Measurements from ENCODE around the gene XRN2.
"Not testable (repeated sequence)": the region's sequence is repeated elsewhere in the genome, so short reads cannot be mapped to it uniquely, and the experiment has no call there.

XRN2 gene

DNA sequence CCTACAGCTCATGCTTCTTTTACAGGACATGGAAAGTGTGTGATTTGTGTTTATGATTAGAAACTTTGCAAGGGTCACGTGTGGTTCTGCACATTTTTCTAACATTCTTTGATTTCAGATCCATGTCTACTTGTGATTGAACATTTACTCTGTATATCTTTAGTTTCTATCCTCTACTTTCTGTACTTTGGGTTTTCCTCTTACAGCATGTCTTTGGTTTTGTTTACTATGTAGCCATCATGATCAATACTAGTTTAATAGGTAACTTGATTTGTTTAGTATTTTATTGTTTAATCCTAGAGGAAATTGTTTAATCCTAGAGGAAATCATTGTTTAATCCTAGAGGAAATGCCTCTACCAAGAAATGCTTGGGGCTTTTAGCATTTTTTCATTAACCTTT, 41.8 kb downstream of the XRN2 start:
- no peak for DNase-seq (ENCODE audit: low read depth in 2 of 2)

DNA sequence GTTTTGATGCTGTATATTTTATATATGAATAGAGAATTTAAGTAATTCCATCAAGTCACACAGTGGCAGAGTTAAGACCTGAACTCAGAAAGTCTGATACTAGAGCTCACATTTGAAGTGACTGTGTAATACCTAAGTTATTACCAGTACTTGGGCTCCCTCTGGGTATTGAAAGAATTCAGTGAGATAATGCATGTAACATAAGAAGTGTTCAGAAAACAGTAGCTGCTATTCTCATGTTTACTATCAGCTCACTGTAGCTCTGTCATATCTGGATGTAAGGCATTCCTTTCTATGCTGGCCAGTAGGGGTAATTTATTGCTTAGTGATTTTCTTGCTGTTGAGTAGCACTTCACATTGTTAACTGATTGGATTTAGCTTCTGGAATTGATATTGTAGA, 49.6 kb downstream of the XRN2 start:
- DNase-seq (ENCODE audit: low read depth in 2 of 2), result no peak

DNA sequence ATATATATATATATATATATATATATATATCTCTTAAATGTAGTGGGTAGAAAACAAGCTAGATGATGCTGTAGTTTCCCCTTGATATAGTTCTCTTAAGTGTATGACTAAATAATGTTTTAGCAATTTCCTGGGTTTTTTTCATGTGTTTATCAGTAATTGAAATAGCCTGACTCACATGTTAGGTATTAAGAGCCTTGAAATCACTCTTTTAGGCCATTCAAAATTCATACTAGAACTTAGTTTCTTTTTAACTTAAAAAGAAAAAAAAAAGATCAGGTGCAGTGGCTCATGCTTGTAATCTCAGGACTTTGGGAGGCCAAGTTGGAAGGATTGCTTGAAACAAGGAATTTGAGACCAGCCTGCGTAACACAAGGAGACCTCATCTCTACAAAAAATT, 50.1 kb downstream of the XRN2 start:
- DNase-seq (ENCODE audit: low read depth in 2 of 2), result no peak

DNA sequence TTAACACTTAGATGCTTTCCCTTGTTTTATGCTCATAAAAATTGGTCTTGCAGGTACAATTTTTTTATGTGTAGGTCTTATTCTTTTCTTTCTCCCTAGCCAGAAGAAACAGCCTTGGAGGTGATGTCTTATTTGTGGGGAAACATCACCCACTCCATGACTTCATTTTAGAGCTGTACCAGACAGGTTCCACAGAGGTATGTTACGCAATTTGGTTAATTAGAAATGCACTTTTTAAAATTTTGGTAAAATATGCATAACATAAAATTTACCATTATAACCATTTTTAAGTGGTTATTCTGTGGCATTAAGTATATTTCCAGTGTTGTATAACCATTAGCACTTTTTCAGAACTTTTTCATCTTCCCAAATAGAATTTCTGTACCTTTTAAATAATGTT, 52.9 kb downstream of the XRN2 start:
- no peak for DNase-seq (ENCODE audit: low read depth in 2 of 2)

DNA sequence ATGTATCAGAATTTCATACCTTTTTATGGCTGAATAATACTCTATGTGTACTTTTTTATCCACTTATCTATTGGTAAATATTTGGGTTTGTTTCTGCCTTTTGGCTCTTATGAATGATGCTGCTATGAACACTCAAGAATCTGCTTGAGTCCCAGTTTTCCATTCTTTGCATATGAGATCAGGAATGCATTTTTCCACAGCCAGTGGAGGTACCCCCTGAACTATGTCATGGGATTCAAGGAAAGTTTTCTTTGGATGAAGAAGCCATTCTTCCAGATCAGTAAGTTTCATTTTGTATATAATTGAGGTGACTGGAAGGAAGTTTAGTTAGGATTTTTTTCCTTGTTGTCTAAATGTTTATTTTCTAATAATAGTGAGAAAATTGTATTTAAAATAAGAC, 53.3 kb downstream of the XRN2 start:
- DNase-seq (ENCODE audit: low read depth in 2 of 2), result no peak

DNA sequence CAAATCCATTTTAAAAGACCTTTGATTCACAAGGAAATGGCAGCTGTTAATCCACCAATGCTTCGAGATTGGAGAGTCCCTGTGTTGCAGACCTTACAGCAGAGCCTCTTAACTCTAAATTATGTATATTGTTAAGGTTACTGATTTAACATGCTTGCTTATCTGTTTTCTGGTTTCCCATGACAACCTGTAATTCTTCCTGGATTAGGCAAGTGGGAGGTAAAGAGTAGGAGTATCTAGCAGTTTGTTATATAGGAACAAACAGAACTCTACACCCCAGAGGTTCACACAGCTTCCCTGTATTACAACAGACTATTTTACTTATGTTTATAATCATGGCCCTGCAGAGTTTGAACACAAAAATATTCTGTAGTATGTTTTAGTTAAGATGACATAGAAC, 54.7 kb downstream of the XRN2 start:
- no peak for DNase-seq (ENCODE audit: low read depth in 2 of 2)

DNA sequence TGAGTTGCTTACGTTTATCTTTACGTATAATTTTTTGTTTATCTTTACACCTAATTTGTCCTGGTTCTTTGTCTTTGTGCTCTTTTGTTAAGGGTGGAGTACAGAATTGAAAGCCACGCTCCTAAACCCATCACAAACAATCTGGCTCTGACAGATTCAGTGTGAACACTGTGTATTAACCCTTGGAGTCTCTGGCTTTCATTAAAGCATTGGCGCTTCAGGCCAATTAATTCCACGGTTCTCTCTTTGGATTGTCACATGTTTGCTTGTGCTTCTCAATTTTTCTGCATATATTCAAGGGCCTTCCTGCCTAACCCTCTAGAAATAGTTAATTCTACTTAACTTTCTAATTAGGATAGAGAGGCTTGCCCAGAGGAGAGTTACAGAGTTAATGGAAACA, 55.6 kb downstream of the XRN2 start:
- no peak for DNase-seq (ENCODE audit: low read depth in 2 of 2)

DNA sequence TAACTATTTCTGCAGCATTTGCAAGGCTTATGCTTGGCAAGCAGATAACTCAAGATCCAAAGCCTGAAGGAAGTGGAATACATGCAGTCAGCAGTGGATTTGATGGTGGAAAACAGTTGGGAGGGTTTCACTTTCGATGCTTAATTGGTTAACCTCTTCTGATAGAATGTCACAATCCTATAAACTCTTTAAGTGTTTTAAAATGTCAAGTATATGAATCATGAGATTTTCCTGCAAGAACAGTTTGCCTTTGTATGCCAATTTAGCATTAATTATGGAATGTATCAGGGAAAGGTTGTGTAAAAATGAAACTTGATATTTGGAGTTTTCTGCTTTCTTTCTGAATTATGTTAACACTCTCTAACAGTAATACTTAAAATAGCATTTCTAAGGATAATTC, 57.6 kb downstream of the XRN2 start:
- no peak for DNase-seq (ENCODE audit: low read depth in 2 of 2)

DNA sequence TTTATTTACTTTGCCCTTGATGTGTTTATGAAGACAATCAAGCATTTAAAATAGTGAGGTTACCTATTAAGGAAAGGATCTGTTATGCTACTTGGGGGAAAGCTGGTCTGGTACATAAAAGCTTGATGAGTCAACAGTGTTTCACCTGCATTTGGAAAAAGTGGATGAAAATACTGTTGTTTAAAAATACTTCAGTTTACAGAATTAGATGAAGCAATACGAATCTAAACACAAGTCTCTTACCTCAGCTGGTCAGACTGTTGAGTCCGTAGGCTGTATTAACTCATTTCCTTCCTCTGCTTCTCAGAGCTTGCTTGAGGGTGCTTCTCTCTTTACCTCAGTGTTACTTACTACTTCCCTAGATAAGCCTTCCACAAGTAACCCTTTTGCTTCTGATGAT, 58.1 kb downstream of the XRN2 start:
- no peak for DNase-seq (ENCODE audit: low read depth in 2 of 2)

DNA sequence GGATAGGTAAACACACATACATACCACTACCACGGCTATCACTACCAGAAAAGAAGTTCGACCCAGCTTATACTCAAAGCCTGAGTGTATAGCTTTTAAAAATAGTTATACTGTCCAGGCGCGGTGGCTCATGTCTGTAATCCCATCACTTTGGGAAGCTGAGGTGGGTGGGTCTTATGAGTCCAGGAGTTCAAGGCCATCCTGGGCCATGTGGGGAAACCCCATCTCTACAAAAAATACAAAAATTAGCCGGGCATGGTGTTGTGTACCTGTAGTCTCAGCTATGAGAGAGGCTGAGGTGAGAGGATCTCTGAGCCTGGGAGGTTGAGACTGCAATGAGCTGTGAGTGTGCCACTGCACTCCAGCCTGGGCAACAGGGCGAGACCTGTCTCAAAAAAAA, 61.3 kb downstream of the XRN2 start:
- DNase-seq (ENCODE audit: low read depth in 2 of 2), result no peak

DNA sequence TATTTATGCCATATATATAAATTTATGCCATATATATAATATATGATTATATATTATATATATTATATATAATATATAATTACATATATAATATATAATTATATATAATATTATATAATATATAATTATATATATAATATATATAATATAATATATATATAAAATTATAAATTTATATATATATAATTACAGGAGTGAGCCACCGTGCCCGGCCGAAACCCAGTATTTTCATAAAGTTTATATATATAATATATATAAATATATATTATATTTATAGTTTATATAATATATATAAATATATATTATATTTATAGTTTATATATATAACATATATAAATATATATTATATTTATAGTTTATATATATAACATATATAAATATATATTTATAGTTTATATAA, 62.6 kb downstream of the XRN2 start:
- DNase-seq (ENCODE audit: low read depth in 2 of 2), result no peak

DNA sequence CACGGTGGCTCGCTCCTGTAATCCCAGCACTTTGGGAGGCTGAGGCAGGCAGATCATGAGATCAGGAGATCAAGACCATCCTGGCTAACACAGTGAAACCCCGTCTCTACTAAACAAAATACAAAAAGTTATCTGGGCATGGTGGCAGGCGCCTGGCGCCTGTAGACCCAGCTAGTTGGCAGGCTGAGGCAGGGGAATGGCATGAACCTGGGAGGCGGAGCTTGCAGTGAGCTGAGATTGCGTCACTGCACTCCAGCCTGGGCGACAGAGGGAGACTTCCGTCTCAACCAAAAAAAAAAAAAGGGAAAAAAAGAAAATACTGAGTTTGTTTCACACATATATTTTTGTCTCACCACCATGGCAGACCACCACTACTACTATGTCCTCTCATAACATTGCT, 63.1 kb downstream of the XRN2 start:
- not testable (repeated sequence) for DNase-seq (ENCODE audit: low read depth in 2 of 2)

DNA sequence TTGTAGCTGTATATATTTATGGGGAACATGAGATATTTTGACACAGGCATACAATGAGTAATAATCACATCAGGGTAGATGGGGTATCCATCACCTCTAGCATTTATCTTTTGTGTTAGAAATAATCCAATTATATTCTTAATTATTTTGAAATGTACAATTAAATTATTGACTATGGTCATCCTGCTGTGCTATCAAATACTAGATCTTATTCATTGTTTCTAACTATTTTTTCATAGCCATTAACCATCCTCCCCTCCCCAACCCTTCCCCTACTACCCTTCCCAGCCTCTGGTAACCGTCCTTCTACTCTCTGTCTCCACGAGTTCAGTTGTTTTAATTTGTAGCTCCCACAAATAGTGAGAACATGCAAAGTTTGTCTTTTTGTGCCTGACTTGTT, 65.7 kb downstream of the XRN2 start:
- DNase-seq (ENCODE audit: low read depth in 2 of 2), result no peak

DNA sequence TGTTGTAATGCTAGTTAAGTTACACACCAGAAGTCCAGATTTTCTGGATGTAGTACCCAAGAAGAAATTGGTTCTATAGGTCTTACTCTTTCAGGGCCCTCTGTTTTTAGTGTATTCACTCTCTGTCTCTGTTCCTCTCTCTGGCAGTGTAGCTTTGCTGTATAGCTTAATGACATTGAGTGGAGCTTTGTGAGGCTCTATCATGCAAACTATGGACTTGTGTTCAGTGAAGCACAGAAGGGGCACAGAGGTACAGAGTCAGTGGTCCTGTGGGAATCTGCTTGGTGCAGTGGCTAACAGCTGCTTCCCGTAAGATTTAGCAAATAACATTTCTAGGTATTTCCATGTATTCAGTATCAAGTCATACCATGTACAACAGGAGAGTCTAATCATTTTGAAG, 68.1 kb downstream of the XRN2 start:
- no peak for DNase-seq (ENCODE audit: low read depth in 2 of 2)

DNA sequence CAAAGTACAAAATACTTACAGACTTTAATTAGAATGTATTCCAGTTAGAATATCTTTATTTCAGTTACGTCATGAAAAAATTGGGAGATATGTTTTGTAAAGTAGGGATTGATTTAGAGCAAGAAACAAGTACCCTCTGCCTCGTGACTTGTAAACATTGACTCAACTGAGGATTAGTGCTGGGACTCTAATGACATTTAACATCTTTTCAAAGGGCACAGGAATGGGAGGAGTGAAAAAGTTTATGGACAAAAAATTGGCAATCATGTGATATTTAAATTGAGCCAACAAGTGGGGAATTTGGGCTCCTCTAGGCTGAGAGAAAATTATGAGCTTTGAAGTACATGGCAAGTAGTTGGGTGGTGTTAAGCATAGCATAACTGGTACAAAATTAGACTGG, 68.9 kb downstream of the XRN2 start:
- no peak for DNase-seq (ENCODE audit: low read depth in 2 of 2)

DNA sequence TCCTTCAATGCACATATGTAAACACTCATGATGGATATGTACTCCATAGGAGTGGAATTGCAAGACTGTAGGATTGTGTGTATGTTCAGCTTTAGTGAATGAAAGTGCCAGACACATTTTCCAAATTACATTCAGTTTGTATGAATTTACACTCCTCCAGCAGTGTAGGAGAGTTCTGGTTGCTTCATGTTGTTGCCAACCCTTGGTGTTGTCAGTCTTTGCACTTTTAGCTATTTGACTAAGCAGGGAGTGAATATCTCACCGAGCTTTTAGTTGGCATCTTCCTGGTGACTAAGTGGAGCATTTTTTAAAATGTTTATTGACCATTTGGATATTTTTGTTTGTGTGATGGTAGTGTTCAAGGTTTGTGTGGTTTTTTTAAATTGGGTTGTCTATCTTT, 70.3 kb downstream of the XRN2 start:
- no peak for DNase-seq (ENCODE audit: low read depth in 2 of 2)

DNA sequence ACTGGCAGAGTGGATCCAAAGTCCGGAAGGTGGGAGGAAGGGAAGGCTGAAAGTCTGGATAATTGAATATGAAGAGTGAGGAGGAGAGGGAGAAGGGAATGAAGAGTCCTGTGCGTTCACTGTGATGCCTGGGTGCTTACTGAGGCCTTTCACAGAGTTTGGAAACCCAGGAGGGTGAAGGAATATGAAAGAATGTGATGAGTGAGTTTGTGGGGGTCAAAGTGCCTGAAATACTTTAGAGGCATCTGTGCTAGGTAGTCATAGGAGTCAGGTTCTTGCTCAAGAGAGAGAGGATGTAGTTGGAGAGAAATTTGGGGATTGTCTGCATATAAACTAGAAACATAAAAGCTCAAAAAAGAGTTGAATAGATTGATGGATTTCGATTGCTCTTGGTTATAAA, 73.5 kb downstream of the XRN2 start:
- no peak for DNase-seq (ENCODE audit: low read depth in 2 of 2)

DNA sequence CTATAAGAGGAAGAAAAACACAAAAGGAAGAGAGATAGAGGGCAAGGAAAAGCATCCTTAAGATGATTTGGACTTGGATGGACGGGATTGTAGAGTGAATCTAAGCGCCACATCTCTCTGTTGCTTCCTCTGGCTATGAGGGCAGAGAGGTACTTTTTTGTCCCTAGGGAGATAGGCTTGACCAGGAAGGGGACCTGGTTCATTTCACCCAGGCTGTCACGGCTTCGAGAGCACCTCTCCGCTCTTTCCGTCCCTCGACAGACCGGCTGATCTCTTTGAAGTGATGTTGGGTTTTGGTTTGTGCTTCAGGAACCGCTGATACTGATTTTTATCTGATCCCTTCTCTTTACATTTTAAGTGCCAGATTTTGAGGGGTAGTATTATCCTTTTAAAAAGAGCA, 74.6 kb downstream of the XRN2 start:
- no peak for DNase-seq (ENCODE audit: low read depth in 2 of 2)

DNA sequence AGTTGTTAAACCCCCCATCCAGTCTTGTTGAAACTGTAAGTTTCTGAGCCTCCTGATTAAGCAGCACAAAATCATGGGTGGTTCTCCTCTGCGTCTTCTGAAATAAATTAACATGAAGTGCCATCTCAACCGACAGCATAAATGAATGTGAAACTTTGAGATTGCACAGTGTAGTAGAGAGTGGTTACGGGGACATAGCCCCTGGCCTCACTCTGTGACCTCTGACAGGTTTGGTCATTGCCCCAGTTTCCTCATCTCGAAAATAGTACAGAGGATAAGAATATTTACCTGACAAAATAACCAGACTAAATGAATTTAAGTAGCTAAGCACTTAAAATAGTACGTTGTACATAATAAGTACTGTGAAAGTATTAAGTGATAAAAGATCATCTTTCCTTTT, 75.1 kb downstream of the XRN2 start:
- DNase-seq (ENCODE audit: low read depth in 2 of 2), result no peak

DNA sequence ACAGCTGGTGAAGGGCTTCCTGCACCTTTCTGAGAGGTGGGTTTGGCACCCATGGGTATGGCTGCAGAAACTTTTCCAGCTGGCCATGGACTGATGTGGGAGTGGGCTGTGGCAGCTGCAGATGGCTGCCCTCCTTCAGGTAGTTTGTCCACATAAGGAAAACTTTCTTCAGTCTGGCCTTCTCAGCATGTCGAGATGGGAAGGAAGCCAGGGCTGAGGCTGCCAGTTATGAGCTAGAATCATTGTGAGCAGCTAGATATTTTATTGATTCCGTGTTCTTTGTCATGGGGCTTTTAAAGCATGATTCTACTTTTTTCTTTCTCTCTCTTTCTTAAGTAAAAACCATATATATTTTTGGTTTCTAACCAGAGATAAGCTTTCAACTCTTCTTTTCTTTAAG, 77.6 kb downstream of the XRN2 start:
- no peak for DNase-seq (ENCODE audit: low read depth in 2 of 2)

DNA sequence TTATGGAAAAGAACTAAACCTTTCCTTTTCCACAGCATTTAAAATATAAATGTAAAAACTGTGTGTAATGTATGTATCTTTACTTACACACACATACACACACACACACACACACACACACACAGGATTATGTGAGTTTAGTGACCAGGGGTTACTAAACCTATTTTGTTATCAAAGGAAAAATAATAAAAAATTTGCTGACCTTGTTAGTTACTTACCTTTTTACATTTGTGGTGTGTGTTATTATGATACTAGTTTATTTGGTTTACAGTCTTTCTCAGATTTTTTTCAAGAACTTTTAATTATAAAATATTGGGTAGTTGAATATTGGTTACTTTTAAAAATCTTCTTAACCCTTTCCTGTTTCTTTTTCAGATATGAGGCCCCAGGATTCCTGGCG, 78.5 kb downstream of the XRN2 start:
- DNase-seq (ENCODE audit: low read depth in 2 of 2), result no peak

DNA sequence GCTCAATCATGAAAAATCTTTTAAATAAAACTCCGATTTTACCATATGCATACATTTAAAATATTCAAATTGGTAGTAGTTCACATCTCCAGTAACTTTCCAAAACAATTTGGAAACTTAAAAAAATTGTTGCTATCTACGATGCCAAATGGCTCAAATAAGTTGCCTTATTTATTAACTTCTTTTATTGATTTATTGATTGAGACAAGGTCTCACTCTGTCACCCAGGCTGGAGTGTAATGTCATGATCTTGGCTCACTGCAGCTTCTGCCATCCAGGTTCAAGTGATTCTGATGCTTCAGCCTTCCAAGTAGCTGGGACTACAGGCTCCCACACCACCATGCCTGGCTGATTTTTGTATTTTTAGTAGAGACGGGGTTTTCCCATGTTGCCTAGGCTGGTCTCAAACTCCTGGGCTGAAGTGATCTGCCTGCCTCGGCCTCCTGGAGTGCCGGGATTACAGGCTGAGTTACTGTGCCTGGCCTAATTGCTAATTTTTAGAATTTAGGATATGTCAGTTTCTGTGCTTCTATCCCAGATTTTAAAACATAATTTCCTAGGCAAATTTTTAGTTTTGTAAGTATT, 81.3 kb downstream of the XRN2 start:
- no peak for DNase-seq (ENCODE audit: low read depth in 2 of 2)

DNA sequence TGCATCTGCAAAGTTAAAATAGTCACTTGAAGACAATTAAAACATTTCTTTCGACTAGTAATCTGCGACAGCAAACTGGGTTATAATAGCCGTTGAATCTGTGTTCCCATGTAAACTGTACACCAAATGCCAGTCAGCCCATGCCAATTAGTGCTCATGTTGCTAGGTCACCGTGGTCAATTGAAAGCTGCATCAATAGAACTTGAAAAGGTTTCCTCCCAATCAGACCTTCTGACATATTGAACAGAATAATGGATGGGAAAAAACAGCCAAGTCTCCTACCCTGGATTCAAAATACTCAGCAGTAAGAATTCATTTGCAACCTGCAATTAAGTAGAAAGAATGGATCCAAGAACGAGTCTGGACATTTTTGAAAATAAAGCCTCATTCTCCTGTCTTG, 83.0 kb downstream of the XRN2 start:
- no peak for DNase-seq (ENCODE audit: low read depth in 2 of 2)

DNA sequence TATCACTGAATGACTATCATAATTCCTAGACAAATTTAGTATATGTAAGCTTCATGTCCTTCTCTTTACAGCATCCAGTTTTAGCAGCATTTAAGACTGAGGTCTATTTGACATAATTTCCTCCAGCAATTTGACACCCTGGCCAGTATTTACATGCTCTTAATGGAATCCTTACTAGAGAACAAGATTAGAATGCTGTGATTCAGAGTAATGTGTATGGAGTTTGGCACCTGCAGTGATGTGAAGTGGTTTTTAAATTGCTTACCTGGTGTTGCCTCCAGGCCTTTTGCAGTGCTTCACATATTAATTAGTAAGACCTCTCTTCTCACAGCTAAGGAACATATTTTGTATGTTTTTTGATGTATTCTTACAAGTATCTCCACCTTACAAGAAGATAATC, 84.4 kb downstream of the XRN2 start:
- DNase-seq (ENCODE audit: low read depth in 2 of 2), result no peak

DNA sequence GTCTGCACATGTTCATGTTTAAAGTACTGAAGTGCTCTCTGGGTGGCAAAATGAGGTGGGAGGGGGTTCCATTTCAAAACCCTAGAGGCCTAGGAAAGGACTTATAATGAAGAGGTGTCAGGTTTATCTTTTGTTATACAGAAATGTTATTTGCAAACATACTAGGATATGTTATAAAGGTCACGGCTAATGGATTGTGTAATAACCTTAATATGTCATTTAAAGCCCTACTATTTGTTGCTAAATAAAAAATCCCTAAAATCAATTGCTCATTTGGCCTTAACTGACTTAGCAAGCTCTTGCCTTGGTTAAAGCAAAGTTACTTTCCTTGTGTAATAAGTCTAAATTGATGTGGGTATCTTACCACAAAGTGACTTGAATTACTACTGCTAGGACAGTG, 85.4 kb downstream of the XRN2 start:
- no peak for DNase-seq (ENCODE audit: low read depth in 2 of 2)

Data from stimulated activated CD8-positive, alpha-beta memory T cell treated with anti-CD3 and anti-CD28 coated beads, Interleukin-15, amount 100 ng/mL, for 48 hours (primary cell).